Endothelial cell of coronary artery (primary cell): ENCODE data around the gene EBF3. TPM values are rescaled to one million over a fixed set of nuclear protein-coding genes. Genes with fewer than 3 reads are reported as not detected.

ENCODE experiments used
- total RNA-seq: library from RNA; depleted of rRNA; stranded (reverse); fragments of >200 nt; gene quantifications from 2 replicates; pipeline ENCODE4 v1.2.3, GENCODE V29; 2014

EBF3 gene
- 0.54 and 3.1 TPM in 2 replicates for total RNA-seq

GRCh38 chr10:129963641-129964501, at the start of gene EBF3:
TSS of gene EBF3 (minus strand) at chr10:129964274. CDS start at chr10:129963768, 506 bp downstream.

Other genes starting within 250 kb of the EBF3 start
- gene C10orf143, start 146.6 kb upstream of the EBF3 start, total RNA-seq = 0.28 and 0.45 TPM in 2 replicates
- 77.7 and 87.0 TPM in 2 replicates for gene GLRX3, start 172.1 kb upstream of the EBF3 start, total RNA-seq